ENCODE measurements around the gene ZBTB5.
"Not testable (repeated sequence)": the region's sequence is repeated elsewhere in the genome, so short reads cannot be mapped to it uniquely, and the experiment has no call there.

Gene ZBTB5, protein sequence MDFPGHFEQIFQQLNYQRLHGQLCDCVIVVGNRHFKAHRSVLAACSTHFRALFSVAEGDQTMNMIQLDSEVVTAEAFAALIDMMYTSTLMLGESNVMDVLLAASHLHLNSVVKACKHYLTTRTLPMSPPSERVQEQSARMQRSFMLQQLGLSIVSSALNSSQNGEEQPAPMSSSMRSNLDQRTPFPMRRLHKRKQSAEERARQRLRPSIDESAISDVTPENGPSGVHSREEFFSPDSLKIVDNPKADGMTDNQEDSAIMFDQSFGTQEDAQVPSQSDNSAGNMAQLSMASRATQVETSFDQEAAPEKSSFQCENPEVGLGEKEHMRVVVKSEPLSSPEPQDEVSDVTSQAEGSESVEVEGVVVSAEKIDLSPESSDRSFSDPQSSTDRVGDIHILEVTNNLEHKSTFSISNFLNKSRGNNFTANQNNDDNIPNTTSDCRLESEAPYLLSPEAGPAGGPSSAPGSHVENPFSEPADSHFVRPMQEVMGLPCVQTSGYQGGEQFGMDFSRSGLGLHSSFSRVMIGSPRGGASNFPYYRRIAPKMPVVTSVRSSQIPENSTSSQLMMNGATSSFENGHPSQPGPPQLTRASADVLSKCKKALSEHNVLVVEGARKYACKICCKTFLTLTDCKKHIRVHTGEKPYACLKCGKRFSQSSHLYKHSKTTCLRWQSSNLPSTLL

GRCh38 chr9:37465249-37466036 is at the start of gene ZBTB5:
TSS of gene ZBTB5 (minus strand) at chr9:37465450. CDS start at chr9:37442551, 22,899 bp downstream.
- peak; percentile 99 for DNase-seq

- DNase-seq, result no peak
Observed at GRCh38 chr9:37514999-37515398, 49.7 kb upstream of the ZBTB5 start.

DNA sequence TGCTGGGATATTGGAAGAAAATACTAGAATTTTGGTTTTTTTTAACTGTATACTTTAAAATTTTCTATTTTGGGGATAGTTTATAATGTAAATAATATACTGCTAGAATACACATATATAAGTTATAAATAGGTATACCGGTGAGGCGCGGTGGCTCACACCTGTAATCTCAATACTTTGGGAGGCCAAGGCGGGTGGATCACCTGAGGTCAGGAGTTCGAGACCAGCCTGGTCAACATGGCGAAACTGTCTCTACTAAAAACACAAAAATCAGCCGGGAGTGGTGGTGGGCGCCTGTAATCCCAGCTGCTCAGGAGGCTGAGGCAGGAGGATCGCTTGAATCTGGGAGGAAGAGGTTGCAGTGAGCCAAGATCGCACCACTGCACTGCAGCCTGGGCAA is 49.2 kb upstream of the ZBTB5 start:
- not testable (repeated sequence) for DNase-seq

GRCh38 chr9:37512437-37512836 is 47.2 kb upstream of the ZBTB5 start:
- DNase-seq, result no peak

- no peak for DNase-seq
Observed at GRCh38 chr9:37511016-37512010, 46.1 kb upstream of the ZBTB5 start.

- DNase-seq, result not testable (repeated sequence)
Observed at GRCh38 chr9:37510053-37510452, 44.8 kb upstream of the ZBTB5 start.

- no peak for DNase-seq
Observed at GRCh38 chr9:37509536-37509935, 44.3 kb upstream of the ZBTB5 start.

GRCh38 chr9:37508834-37509206 is 43.6 kb upstream of the ZBTB5 start:
- DNase-seq, result no peak

GRCh38 chr9:37508135-37508833 is 43.0 kb upstream of the ZBTB5 start:
- no peak for DNase-seq

DNA sequence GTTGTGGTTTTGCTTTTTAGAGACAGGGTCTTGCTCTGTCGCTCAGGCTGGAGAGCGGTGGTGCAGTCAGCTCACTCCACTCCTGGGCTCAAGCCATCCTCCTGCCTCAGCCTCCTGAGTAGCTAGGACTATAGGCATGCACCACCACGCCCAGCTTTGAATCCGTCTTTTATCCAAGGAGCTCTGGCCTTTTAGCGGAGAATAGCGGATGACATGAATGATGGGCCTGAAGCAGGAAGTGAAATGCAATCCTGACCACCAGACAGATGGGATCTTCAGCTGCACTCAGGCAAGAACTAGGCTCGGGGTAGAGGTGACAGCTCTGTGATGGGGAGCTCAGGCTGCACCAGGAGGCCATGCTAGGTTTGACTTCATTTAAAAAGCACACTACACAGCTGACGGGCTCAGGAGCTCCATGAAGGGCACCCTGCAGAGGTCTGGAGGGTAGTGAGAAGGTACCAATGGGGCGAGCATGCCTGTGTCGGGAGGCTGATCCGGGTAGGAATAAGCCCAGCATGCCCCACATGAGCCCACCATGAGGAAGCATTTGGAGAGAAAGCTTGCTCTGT is 42.4 kb upstream of the ZBTB5 start:
- DNase-seq, result no peak

- no peak for DNase-seq
Observed at GRCh38 chr9:37504605-37505004, 39.4 kb upstream of the ZBTB5 start.

DNA sequence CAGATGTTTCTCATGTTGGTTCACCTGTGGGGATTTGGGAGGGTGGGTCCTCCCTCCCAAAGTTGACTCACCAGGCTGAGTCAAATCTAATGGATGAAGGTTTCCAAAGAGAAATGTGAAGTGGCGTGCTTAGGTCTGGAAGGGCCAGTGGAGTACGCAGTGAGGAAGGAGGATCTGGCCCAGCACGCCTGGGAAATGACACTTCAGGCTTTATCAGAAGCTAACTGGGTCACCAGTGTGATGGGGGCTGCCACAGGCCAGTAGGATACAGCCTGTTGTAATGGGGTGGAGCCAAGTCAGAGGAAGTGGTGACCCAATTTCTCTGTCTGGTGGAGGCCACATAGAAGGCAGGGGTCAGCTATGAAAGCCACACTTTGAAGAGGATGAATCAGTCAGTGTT is 38.5 kb upstream of the ZBTB5 start:
- peak; percentile 43 for DNase-seq

DNA sequence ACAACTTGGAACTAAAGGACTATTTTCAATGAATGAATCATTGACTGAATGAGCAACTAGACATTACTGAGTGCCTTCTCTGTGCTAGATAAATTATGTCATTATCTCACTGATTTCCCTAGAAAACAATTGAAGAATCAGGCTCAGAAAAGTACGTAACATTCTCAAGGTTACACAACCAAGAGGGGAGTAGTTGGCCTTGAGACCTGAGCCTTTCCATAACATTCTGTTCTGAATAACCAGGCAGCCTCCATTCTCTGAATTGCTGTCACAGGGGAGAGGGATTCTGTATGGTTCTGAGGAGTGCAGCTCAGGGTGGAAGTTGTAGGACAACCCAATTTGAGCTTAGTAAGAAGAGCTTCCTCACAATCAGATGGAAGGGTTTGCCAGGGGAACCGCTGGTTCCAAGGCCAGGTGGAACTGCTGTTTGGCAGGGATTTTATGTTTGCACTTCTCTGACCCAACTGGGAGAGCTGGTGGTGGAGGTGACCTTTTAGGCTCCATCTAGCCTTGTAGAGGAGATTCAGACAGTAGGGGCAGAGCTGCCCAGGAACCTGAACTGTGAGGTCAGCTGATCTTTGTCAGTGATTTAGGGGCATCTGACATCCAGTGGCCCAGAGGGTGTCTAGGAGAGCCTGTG is 36.8 kb upstream of the ZBTB5 start:
- no peak for DNase-seq

DNA sequence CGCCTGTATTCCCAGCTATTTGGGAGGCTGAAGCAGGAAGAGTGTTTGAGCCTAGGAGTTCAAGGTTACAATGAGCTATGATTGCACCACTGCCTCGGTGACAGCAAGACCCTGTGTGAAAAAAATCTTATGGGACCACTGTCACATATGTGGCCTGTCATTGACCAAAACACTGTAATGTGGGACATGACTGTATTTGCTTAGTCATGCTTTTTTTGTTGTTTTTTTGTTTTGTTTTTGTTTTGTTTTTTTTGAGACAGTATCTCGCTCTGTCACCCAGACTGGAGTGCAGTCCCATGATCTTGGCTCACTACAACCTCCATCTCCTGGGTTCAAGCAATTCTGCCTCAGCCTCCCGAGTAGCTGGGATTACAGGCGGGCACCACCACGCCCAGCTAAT is 34.0 kb upstream of the ZBTB5 start:
- DNase-seq, result no peak

GRCh38 chr9:37498457-37498856 is 33.2 kb upstream of the ZBTB5 start:
- no peak for DNase-seq

DNA sequence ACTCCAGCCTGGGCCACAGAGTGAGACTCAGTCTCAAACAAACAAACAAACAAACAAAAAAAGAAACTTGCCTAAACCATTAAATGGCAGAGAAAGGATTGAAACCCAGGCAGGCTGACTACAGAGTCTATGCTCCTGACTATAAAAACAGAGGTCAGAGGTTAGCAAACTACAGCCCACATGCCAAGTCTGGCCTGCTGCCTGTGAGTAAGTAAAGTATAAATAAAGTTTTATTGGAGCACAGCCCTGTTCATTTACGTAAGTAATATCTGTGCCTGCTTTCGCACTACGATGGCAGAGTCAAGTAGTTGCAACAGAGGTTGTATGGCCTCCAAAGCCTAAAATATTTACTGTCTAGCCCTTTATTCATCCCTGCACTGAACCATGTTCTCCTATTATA is 32.1 kb upstream of the ZBTB5 start:
- DNase-seq, result no peak

DNA sequence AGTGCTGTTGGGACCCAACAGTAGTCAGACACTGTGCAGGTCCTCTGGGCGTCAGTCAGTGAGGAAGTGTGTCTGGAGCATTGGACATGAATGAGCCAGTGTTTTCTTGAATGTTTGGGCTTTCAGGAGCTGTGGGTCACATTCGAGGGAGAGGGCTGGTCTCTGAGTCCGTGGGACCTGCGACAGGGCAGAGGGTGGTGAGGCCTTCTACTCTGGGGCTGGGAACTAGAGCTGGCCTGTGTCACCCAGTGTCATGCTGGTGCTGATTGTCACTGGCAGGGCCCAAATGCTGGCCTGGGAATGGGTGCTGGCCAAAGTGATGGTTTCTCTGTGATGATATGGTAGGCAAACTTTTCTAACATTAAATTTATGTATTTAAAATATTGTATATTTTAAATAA is 30.8 kb upstream of the ZBTB5 start:
- DNase-seq, result no peak

DNA sequence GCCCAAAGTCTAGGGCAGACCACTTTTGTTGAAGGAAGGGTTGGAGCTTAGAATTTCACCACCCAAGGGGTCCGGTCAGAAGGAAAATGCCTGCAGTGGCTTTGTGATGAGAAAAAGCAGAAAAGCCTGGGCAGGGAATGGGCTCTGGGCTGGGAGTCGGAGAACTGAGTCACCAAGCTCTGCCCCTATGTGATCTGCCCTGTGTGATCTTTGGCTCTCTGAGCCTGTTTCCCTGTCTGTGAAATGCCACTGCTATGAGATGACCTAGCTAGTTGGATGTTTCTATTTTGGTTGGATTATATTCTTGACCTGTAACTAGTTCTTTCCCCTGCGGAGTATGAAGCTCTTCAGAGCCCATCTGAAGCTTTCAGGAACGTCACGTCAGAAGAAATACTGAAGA is 30.3 kb upstream of the ZBTB5 start:
- DNase-seq, result no peak

- no peak for DNase-seq
Observed at GRCh38 chr9:37491939-37492338, 26.7 kb upstream of the ZBTB5 start.

GRCh38 chr9:37486616-37487548 is 21.6 kb upstream of the ZBTB5 start:
- DNase-seq, result no peak
